Raji (cell line): Measurements from ENCODE around the gene MMP24OS.

Experiments used
- POLR2A ChIP-seq: IDR thresholded peaks from 2 replicates; pipeline ENCODE4 v1.6.1; 2011; ENCODE audit warnings: low read depth, low read length, control low read depth; ENCODE audit not compliant: insufficient read depth

MMP24OS gene

GRCh38 chr20:35312318-35312717 is 34.4 kb upstream of the MMP24OS start:
- no peak for TF ChIP-seq POLR2A

DNA sequence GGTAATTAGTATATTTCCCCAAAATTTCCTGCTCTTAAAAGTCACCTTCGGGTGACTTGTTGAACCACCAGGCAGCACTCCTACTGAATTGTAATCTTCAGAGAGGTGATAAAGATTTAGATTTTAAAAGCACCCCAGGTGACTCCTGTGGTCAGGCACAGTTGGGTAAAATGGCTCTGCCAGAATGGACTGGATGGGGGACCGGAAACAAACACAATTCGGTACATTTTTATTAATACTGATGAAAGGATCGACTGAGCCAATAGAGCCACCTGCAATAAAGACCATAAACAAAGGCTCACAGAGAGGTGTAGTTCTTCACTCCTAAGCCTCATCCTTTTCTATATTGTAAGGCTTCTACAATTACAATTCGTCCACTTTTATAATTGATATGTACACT is 33.9 kb upstream of the MMP24OS start:
- no peak for TF ChIP-seq POLR2A

GRCh38 chr20:35311409-35311808 is 33.5 kb upstream of the MMP24OS start:
- TF ChIP-seq POLR2A = no peak

- no peak for TF ChIP-seq POLR2A
Measured at GRCh38 chr20:35307666-35308653, 30.0 kb upstream of the MMP24OS start.

DNA sequence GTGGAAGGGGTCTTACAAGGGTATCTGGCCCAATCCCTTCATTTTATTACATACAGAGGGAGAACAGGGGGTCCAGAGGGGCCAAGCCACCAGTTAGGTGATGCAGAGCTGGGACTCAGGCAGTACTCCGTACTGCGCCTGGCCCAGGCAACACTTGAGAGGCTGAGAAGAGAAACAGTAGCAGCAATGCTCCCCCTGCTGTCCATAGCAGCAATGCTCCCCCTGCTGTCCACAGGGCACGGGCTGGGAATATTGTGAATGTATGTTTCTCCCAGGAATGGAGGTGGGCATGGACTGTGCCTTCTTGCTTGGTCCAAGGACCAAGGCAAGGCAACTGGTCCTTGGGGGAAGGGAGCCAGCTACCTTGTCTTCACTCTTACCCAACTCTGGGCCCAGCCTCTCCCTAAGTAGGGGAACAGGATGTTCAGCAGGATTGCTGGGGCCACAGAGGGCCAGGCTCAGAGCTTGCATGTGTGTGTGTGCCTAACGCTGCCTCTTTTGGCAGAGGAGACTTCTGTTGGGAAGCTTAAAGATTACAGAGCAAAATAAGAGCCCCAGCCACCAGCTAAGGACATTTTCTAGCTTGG is 29.1 kb upstream of the MMP24OS start:
- no peak for TF ChIP-seq POLR2A

- TF ChIP-seq POLR2A = no peak
Measured at GRCh38 chr20:35305682-35306556, 28.0 kb upstream of the MMP24OS start.

DNA sequence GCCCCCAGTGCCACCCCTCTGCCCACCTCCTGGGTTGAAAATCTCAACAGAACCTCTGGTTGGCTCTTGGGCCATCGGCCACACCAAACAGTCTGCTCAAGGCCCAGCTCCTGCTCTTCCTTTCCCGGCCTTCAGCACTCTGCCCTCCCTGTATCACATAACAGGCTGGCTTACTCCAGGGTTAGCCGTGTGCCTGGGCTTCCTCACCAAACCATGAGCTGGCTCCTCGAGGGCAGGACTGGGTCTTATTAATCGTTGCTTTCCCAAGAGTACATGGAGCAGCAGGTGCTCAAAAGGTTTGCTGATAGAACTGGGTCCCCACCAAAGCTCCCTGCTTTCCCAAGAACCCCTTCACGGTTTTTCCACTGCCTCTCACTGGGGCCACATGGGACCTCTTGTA is 27.0 kb upstream of the MMP24OS start:
- TF ChIP-seq POLR2A = no peak

- no peak for TF ChIP-seq POLR2A
Measured at GRCh38 chr20:35303735-35304491, 26.0 kb upstream of the MMP24OS start.

GRCh38 chr20:35303382-35303734 is 25.4 kb upstream of the MMP24OS start:
- no peak for TF ChIP-seq POLR2A

DNA sequence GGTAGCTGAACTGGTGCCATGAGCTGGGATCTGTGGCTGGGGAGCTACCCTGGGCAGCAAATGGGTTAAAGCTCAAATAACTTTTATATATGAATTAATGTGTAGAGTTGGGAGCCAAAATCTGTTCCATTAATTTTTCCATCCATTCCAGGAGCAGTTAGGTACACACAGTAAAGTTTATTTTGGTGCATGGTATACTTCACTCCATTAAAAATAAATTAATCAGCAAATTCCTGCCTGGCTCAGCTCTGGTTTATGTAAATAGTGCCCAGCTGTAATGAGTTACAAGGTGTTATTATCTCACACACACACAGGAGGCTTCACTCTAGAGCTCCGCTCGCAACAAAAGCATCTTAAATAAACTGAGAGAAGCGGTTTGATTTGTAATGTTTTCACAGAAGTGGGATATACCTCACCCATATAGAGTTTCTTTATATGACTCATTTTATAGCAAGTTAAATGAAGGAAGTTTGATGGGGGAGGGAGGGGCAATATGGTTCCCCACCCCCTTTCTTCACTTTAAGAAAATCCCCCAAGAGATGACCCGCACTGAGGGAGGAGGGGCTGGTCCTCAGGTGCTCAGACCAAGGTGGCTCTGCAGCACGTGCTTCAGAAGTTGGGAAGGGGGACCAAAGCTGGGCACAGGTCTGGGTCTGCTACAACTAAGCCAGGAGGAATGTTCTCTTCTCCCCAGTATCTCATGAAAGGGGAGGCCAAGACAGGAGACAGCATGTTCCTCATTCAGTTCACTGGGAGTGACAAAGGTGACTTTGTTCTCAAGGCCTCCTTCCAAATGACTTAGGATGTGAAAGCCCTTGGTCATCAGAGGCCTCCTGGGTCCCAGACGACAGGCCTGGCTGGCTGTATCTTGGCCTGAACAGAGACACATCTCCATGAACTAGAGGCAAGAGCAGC is 24.8 kb upstream of the MMP24OS start:
- no peak for TF ChIP-seq POLR2A

- TF ChIP-seq POLR2A = no peak
Measured at GRCh38 chr20:35301426-35301825, 23.5 kb upstream of the MMP24OS start.

- TF ChIP-seq POLR2A = no peak
Measured at GRCh38 chr20:35300469-35301262, 22.7 kb upstream of the MMP24OS start.

DNA sequence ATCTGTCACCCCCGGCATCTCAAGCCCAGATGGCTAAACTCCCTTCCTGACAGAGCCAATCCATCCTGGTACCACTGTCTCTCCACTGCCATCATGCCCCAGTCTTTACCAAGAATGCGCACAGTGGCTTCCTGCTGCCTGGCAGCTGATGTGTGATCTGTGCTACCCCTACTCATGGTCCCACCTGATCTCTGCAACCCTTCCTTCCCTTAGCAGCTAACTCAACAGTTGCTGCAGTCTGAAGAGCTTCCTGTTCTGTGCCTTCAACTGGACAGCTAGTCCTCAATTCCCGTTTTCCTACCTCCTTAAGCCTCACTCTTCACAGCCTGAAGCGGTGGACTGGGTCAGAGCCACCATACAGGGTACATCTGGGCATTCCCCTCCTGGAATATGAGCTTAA is 21.9 kb upstream of the MMP24OS start:
- TF ChIP-seq POLR2A = no peak

DNA sequence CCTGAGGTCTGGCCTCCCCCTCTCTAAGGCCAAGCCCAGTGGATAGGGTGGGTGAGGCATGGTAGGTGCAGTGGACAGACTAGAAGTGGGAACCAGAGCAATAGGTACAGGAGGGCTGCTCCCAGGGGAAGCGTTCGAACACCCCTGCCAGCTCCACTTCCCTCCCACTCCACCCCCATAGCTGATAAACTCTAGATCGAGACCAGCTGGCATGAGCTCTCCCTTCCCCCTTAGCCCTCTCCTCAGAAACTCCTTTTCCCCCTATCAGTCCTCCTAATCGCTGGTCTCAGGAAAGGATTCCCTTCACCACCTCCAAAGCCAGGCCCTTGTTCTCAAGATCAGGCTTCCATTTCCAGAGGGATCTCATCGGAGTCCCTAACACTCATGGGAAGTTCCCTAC is 20.3 kb upstream of the MMP24OS start:
- no peak for TF ChIP-seq POLR2A
